Measurements from ENCODE around the gene KRT6A.

DNA sequence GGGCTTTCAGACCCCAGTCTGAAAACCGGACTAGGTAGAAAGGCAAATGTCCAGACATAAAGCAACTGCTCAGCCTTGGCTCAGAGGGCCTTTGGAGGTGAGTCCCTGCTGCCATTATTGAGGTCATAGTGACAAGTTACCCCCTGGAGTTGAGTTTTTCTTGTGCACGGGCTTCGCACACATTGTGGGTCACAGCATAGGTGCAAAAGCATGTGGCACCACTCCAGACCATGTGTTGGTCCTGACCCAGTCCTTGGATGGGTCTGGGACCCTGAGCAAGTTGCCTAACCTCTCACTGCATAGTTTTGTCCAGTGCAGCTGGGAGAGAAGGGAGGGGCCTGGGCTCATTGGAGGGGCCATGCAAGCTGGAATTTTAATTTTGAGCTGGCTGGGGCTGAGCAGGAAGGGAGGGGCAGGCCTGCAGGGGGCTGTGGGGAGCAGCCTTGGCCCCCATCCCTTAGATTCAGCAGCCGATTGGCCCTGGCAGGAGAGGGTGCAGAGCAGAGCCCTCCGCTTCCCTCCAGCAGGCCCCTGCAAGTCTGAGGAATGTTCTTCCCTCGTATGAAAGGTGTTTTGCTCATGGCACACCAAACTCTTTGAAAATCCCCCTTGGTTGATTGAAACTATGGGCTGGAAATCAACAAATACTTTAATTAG lies 31.3 kb upstream of the KRT6A start:
- TF ChIP-seq POLR2A (IDR thresholded peaks at IDR 0.05) (no peak), CTCF (IDR thresholded peaks at IDR 0.05) (no peak)

Measured in Peyer's patch (tissue), 4 donors.